Activated CD4-positive, alpha-beta T cell treated with anti-CD3 and anti-CD28 coated beads, Interleukin-2, Interleukin-4, amounts not matched to agents 100 ng/mL and 50 ng/mL, durations not matched to agents 16 hours and 8 hours (primary cell): Measurements from ENCODE around the gene ALKBH8.
"Not testable (repeated sequence)": the region's sequence is repeated elsewhere in the genome, so short reads cannot be mapped to it uniquely, and the experiment has no call there.

Experiments
- DNase-seq: peaks from one replicate; pipeline ENCODE4 v3.0.0-alpha.2; 2020; ENCODE audit warnings: low spot score

ALKBH8 gene

GRCh38 chr11:107565219-107565937, at the start of gene ALKBH8:
TSS of gene ALKBH8 (minus strand) at chr11:107565735. CDS start at chr11:107560893, 4,842 bp downstream.
- peak; percentile 81 for DNase-seq

GRCh38 chr11:107612445-107612844, 46.9 kb upstream of the ALKBH8 start:
- no peak for DNase-seq

- DNase-seq, result no peak
Measured at GRCh38 chr11:107609400-107610218, 44.1 kb upstream of the ALKBH8 start.

GRCh38 chr11:107608809-107609208, 43.3 kb upstream of the ALKBH8 start:
- DNase-seq, result no peak

- DNase-seq, result no peak
Measured at GRCh38 chr11:107606141-107606540, 40.6 kb upstream of the ALKBH8 start.

GRCh38 chr11:107605061-107606006, 39.8 kb upstream of the ALKBH8 start:
- no peak for DNase-seq

GRCh38 chr11:107598225-107599139, 32.9 kb upstream of the ALKBH8 start:
- DNase-seq, result peak; percentile 19

- DNase-seq, result no peak
Measured at GRCh38 chr11:107594736-107595135, 29.2 kb upstream of the ALKBH8 start.

GRCh38 chr11:107593951-107594350, 28.4 kb upstream of the ALKBH8 start:
- no peak for DNase-seq

- DNase-seq, result no peak
Measured at GRCh38 chr11:107592813-107593212, 27.3 kb upstream of the ALKBH8 start.

- DNase-seq, result no peak
Measured at GRCh38 chr11:107592231-107592590, 26.7 kb upstream of the ALKBH8 start.

GRCh38 chr11:107591378-107592230, 26.1 kb upstream of the ALKBH8 start:
- peak; percentile 38 for DNase-seq

- DNase-seq, result peak; percentile 19
Measured at GRCh38 chr11:107590460-107591377, 25.2 kb upstream of the ALKBH8 start, which contains the start of gene ELMOD1. TSS of gene ELMOD1 (plus strand) at chr11:107591147. CDS start at chr11:107618190, 27,043 bp downstream.

- no peak for DNase-seq
Measured at GRCh38 chr11:107587306-107587979, 21.9 kb upstream of the ALKBH8 start.

- no peak for DNase-seq
Measured at GRCh38 chr11:107583629-107584195, 18.2 kb upstream of the ALKBH8 start.

- no peak for DNase-seq
Measured at GRCh38 chr11:107581147-107581546, 15.6 kb upstream of the ALKBH8 start.

- DNase-seq, result not testable (repeated sequence)
Measured at GRCh38 chr11:107579169-107579568, 13.6 kb upstream of the ALKBH8 start.

GRCh38 chr11:107577346-107577711, 11.8 kb upstream of the ALKBH8 start:
- DNase-seq, result no peak
